ENCODE results near the gene C9.

- TF ChIP-seq CTCF (IDR thresholded peaks at IDR 0.05; ENCODE audit: borderline replicate concordance, extremely low read depth, low read length, poor library complexity, severe bottlenecking): no peak
- TF ChIP-seq EZH2 (IDR thresholded peaks at IDR 0.05; ENCODE audit: borderline replicate concordance, low read depth, low read length, severe bottlenecking): no peak
Measured at GRCh38 chr5:39236718-39237117, 127.6 kb downstream of the C9 start.
